ENCODE results near the gene ITGA11. TPM values are rescaled to one million over a fixed set of nuclear protein-coding genes. Genes with fewer than 3 reads are reported as not detected.

The ITGA11 gene
- total RNA-seq, 1 donor from 2014 or later: 7.0 TPM

GRCh38 chr15:68262514-68263356, 169.2 kb downstream of the ITGA11 start:
- H3K27me3 ChIP-seq (ENCODE audit: control insufficient read depth, insufficient read depth, low read length): no peaks in the 10 kb centered on the region
- DNase-seq (ENCODE audit: low read depth): no peak
- no peak overlapping the region for H3K4me3 ChIP-seq (ENCODE audit: low read depth, low read length)
- no peak for TF ChIP-seq CTCF (IDR thresholded peaks at IDR 0.05; ENCODE audit: insufficient read depth, low read length, poor library complexity, severe bottlenecking)
- H3K36me3 ChIP-seq (ENCODE audit: control insufficient read depth, insufficient read depth, low read length): no peaks in the 10 kb centered on the region

- H3K36me3 ChIP-seq (ENCODE audit: control insufficient read depth, insufficient read depth, low read length): no peaks in the 10 kb centered on the region
Measured at GRCh38 chr15:68261980-68262379, 170.0 kb downstream of the ITGA11 start.

GRCh38 chr15:68261241-68261640, 170.7 kb downstream of the ITGA11 start:
- DNase-seq (ENCODE audit: low read depth): no peak
- Histone ChIP-seq H3K27me3 (ENCODE audit: control insufficient read depth, insufficient read depth, low read length) (no peaks in the 10 kb centered on the region), H3K36me3 (ENCODE audit: control insufficient read depth, insufficient read depth, low read length) (no peaks in the 10 kb centered on the region), H3K4me3 (ENCODE audit: low read depth, low read length) (no peak overlapping the region)
- no peak for TF ChIP-seq CTCF (IDR thresholded peaks at IDR 0.05; ENCODE audit: insufficient read depth, low read length, poor library complexity, severe bottlenecking)

More at GRCh38 chr15:68261980-68262379, 170.0 kb downstream of the ITGA11 start:
- H3K27me3 ChIP-seq (ENCODE audit: control insufficient read depth, insufficient read depth, low read length): no peaks in the 10 kb centered on the region
- TF ChIP-seq CTCF (IDR thresholded peaks at IDR 0.05; ENCODE audit: insufficient read depth, low read length, poor library complexity, severe bottlenecking): no peak
- DNase-seq (ENCODE audit: low read depth): no peak
- H3K4me3 ChIP-seq (ENCODE audit: low read depth, low read length): no peak overlapping the region

- no peak overlapping the region for H3K4me3 ChIP-seq (ENCODE audit: low read depth, low read length)
- no peak for DNase-seq (ENCODE audit: low read depth)
- no peaks in the 10 kb centered on the region for H3K36me3 ChIP-seq (ENCODE audit: control insufficient read depth, insufficient read depth, low read length)
- TF ChIP-seq CTCF (IDR thresholded peaks at IDR 0.05; ENCODE audit: insufficient read depth, low read length, poor library complexity, severe bottlenecking): no peak
- no peaks in the 10 kb centered on the region for H3K27me3 ChIP-seq (ENCODE audit: control insufficient read depth, insufficient read depth, low read length)
Measured at GRCh38 chr15:68259883-68260282, 172.1 kb downstream of the ITGA11 start.

GRCh38 chr15:68258692-68259091, 173.3 kb downstream of the ITGA11 start:
- Histone ChIP-seq H3K4me3 (ENCODE audit: low read depth, low read length) (no peak overlapping the region), H3K36me3 (ENCODE audit: control insufficient read depth, insufficient read depth, low read length) (no peaks in the 10 kb centered on the region), H3K27me3 (ENCODE audit: control insufficient read depth, insufficient read depth, low read length) (no peaks in the 10 kb centered on the region)
- DNase-seq (ENCODE audit: low read depth): no peak
- no peak for TF ChIP-seq CTCF (IDR thresholded peaks at IDR 0.05; ENCODE audit: insufficient read depth, low read length, poor library complexity, severe bottlenecking)
